SU-DHL-6 (cell line): Measurements from ENCODE around the gene CLSTN2.

Source experiments
- H2AFZ ChIP-seq: fragments of 200-600 bp; sonication (generic); 2 replicates; pipeline ENCODE4 v1.6.1; 2014; ENCODE audit warnings: low read depth, mild to moderate bottlenecking, moderate library complexity, mixed read lengths, antibody characterized with exemption, low read length; ENCODE audit not compliant: severe bottlenecking
- H3F3A ChIP-seq: fragments of 200-600 bp; shearing (Covaris generic); 2 replicates; pipeline ENCODE4 v1.6.0; 2016; ENCODE audit warnings: antibody characterized with exemption, mild to moderate bottlenecking; ENCODE audit not compliant: insufficient read depth
- H3K27ac ChIP-seq: fragments of 200-600 bp; sonication (generic); 2 replicates; pipeline ENCODE4 v1.5.1; 2016; ENCODE audit warnings: low read depth, mild to moderate bottlenecking, low read length, moderate library complexity, mixed read lengths
- H3K27me3 ChIP-seq: fragments of 200-600 bp; sonication (generic), shearing (Covaris generic); 2 replicates; pipeline ENCODE4 v1.6.0; 2014; ENCODE audit warnings: mild to moderate bottlenecking, low read length
- H3K36me3 ChIP-seq: fragments of 200-600 bp; sonication (generic); 2 replicates; pipeline ENCODE4 v1.6.1; 2014; ENCODE audit warnings: mild to moderate bottlenecking, low read length, mixed read lengths
- H3K4me2 ChIP-seq: fragments of 300-600, 200-600 bp; shearing (Covaris generic), sonication (generic); 2 replicates; pipeline ENCODE4 v1.6.0; 2014; ENCODE audit warnings: low read length, low read depth, mild to moderate bottlenecking; ENCODE audit not compliant: poor library complexity, severe bottlenecking
- H3K4me3 ChIP-seq: fragments of 200-600 bp; sonication (generic); 2 replicates; pipeline ENCODE4 v1.5.1; 2014; ENCODE audit warnings: antibody characterized with exemption, low read length, mild to moderate bottlenecking, mixed read lengths; ENCODE audit not compliant: insufficient read depth, poor library complexity, severe bottlenecking
- H3K79me2 ChIP-seq: fragments of 200-600 bp; sonication (generic); 2 replicates; pipeline ENCODE4 v1.6.1; 2014; ENCODE audit warnings: mild to moderate bottlenecking, low read length, moderate library complexity; ENCODE audit not compliant: insufficient read depth
- H3K9ac ChIP-seq: fragments of 200-600 bp; sonication (generic); 2 replicates; pipeline ENCODE4 v1.7.0; 2014; ENCODE audit warnings: mild to moderate bottlenecking, low read length
- H3K9me2 ChIP-seq: fragments of 200-600 bp; sonication (generic); replicated peaks from 2 replicates; pipeline ENCODE4 v1.6.1; 2014; ENCODE audit warnings: low read length; ENCODE audit not compliant: insufficient read depth
- H3K9me3 ChIP-seq: fragments of 200-600 bp; sonication (generic); 2 replicates; pipeline ENCODE4 v1.6.1; 2014; ENCODE audit warnings: low read length, mixed read lengths; ENCODE audit not compliant: insufficient read depth
- H4K20me1 ChIP-seq: fragments of 200-600 bp; sonication (generic); 2 replicates; pipeline ENCODE4 v1.6.1; 2014; ENCODE audit warnings: low read depth, mild to moderate bottlenecking, antibody characterized with exemption, low read length, moderate library complexity, mixed read lengths
- EZH2phosphoT487 ChIP-seq: fragments of 200-600 bp; sonication (generic), shearing (Covaris generic); conservative IDR thresholded peaks from 2 replicates; pipeline ENCODE4 v1.6.1; 2018; ENCODE audit warnings: mild to moderate bottlenecking, antibody characterized with exemption, low read length, moderate library complexity, mixed read lengths
- TF ChIP-seq, protein P1 (sequence below): fragments of 200-600 bp; sonication (generic); IDR thresholded peaks from one replicate; pipeline ENCODE4 v1.5.1; 2017; ENCODE audit warnings: antibody characterized with exemption, mild to moderate bottlenecking, low read length, moderate library complexity; ENCODE audit not compliant: insufficient read depth, poor library complexity, severe bottlenecking

The CLSTN2 gene

DNA sequence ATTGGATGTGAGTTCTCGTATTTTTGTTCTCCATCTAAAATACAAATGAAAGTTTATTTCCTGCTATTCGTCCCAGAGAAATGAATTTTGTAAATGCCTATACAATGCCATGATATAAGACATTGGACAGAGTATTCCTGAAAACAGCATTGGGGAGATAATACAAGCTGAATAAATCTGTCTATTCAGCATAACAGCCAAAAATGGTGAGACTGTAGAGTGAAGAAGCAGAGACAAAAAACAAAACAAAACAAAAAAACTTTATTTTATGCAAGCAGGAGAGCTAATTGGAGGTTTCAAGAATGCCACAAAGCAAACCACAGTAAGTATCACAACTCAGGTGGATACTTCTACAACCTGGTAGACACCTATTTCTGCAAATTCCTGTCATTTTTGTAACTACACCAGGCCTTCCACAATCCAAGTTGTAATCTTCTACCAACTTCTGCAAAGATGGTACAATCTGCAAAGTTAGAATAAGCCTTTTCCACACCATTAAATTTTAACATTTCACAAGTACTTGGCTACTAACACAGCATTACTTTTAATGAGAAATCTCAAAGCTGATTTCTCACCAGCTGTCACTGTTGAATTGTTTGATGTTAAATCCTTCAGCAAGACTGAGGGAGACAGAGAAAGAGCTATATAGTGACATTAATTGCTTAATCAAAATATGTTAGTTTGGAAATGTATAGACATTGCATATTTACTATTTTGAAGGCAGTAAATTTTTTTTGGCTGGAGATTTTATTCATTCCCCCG is 163.1 kb downstream of the CLSTN2 start:
- Histone ChIP-seq H3K27me3 (no peaks in the 10 kb centered on the region), H3K9me3 (no peaks in the 10 kb centered on the region), H3K79me2 (no peaks in the 10 kb centered on the region), H4K20me1 (no peaks in the 10 kb centered on the region), H3F3A (no peaks in the 10 kb centered on the region), H2AFZ (no peak overlapping the region), H3K36me3 (no peaks in the 10 kb centered on the region), H3K27ac (no peak overlapping the region), H3K9ac (no peak overlapping the region), H3K4me2 (no peak overlapping the region), H3K4me3 (no peak overlapping the region), H3K9me2 (no peaks in the 10 kb centered on the region)
- TF ChIP-seq, protein P1, sequence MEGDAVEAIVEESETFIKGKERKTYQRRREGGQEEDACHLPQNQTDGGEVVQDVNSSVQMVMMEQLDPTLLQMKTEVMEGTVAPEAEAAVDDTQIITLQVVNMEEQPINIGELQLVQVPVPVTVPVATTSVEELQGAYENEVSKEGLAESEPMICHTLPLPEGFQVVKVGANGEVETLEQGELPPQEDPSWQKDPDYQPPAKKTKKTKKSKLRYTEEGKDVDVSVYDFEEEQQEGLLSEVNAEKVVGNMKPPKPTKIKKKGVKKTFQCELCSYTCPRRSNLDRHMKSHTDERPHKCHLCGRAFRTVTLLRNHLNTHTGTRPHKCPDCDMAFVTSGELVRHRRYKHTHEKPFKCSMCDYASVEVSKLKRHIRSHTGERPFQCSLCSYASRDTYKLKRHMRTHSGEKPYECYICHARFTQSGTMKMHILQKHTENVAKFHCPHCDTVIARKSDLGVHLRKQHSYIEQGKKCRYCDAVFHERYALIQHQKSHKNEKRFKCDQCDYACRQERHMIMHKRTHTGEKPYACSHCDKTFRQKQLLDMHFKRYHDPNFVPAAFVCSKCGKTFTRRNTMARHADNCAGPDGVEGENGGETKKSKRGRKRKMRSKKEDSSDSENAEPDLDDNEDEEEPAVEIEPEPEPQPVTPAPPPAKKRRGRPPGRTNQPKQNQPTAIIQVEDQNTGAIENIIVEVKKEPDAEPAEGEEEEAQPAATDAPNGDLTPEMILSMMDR = no peak
- no peak for TF ChIP-seq EZH2phosphoT487

DNA sequence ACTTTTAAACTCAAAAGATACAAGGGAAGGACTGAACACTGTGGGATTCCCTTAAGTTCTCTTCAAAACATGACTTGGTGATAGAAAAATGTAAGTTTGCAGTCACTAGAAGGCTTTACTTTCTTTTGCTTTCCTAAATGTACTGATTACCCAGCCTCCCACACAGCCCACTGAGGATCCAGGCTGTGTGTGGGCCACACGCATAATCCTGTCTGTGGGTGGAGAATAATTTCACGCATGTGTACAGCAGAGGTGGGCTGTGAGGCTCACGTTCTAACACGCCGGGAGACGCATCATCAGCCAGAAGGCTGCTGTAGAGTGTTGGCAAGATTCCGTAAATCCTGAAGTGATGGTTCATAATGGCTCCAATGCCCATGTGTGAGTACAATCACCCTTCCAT is 165.5 kb downstream of the CLSTN2 start:
- no peaks in the 10 kb centered on the region for H3F3A ChIP-seq
- H2AFZ ChIP-seq = no peak overlapping the region
- TF ChIP-seq, protein P1 = no peak
- no peak for TF ChIP-seq EZH2phosphoT487
- H3K9ac ChIP-seq = no peak overlapping the region
- no peak overlapping the region for H3K4me3 ChIP-seq
- no peaks in the 10 kb centered on the region for H3K36me3 ChIP-seq
- no peaks in the 10 kb centered on the region for H3K9me3 ChIP-seq
- no peaks in the 10 kb centered on the region for H4K20me1 ChIP-seq
- H3K9me2 ChIP-seq = no peaks in the 10 kb centered on the region
- H3K4me2 ChIP-seq = no peak overlapping the region
- no peaks in the 10 kb centered on the region for H3K79me2 ChIP-seq
- no peaks in the 10 kb centered on the region for H3K27me3 ChIP-seq
- no peak overlapping the region for H3K27ac ChIP-seq

DNA sequence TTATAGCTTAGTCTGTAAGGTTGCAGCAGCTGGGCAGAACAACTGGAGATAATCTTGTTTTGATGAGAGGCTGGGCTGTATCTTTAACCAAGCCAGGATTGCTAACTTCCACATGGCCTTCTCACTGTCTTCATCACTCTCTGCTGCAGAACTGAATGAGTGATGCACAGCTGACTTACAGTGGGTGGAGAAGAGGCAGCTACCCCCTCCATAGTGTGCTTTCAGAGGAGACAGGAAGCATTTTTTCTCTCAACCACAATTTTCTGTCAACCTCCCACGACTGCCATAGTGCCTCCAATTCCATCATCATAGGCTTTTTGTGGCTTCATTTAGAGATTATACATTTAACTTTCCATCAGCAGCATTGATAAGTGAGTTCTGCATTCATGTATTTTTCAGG is 168.2 kb downstream of the CLSTN2 start:
- no peaks in the 10 kb centered on the region for H4K20me1 ChIP-seq
- H3K27me3 ChIP-seq = no peaks in the 10 kb centered on the region
- H3K9me2 ChIP-seq = no peaks in the 10 kb centered on the region
- TF ChIP-seq, protein P1 = no peak
- TF ChIP-seq EZH2phosphoT487 = no peak
- no peak overlapping the region for H3K9ac ChIP-seq
- no peak overlapping the region for H3K4me2 ChIP-seq
- no peak overlapping the region for H2AFZ ChIP-seq
- no peak overlapping the region for H3K27ac ChIP-seq
- H3F3A ChIP-seq = no peaks in the 10 kb centered on the region
- H3K36me3 ChIP-seq = no peaks in the 10 kb centered on the region
- H3K4me3 ChIP-seq = no peak overlapping the region
- H3K9me3 ChIP-seq = no peaks in the 10 kb centered on the region
- no peaks in the 10 kb centered on the region for H3K79me2 ChIP-seq
